NCI-H146 treated with DMSO at 0.1 percent for 48 hours (cell line): ENCODE measurements around the gene POU6F2.
"Not testable (repeated sequence)": the region's sequence is repeated elsewhere in the genome, so short reads cannot be mapped to it uniquely, and the experiment has no call there.

Source experiments
- DNase-seq: peaks from one replicate; lab custom pipeline; 2025; ENCODE audit not compliant: unreplicated experiment; lab: John Stamatoyannopoulos, UW

POU6F2 gene

DNA sequence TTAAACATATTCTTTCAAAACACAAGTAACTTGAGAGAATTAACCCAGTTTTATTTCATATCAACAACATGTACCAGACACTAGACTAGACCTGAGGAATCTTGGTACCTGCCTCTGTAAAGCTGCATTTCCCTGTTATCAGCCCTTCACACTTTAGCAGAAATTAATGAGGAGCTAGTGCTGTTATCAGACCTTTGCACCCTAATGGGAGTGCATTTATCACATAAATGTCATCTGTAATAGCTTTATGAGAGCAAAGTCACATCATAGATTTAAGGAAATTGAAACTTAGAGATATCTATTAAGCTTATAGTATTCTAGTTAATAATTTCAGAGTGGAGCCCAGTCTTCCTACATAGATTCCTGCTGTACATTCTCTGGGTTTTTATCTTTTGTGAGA is 318.1 kb downstream of the POU6F2 start:
- no peak for DNase-seq

DNA sequence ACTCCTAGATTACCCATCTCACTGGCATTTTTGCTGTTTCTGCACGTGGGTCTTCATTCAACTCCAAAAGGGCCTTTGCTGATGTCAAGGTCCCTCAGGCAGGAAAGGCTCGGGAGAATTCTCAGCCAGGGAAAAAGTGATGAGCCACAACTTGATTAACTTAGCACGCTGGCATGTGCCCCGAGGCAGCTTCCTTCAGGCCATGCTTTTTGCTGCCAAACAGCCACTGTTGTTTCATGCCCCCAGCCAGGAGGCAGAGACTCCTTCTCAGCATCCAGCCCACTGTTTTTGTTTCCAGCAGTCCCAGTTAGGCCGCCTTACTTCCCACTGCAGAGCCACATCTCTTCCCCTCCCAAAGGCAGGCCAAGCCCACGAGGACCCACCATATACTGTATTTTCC is 322.0 kb downstream of the POU6F2 start:
- no peak for DNase-seq

DNA sequence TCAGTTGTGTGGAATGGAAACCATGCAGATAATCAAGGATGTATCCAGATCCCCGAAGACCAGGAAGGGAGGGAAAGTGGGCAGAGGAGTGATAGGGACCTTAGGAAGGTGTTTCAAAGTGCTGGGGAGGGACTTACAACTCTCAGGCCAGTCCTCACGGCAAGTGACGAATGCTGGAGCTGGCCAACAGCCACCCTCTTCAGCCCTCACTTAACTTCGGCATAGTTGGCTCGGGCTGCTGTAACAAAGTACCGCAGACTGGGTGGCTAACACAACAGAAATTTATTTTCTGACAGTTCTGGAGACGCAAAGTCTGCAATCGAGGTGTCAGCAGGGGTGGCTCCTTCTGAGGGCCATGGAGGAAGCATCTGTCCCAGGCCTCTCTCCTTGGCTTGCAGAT is 322.6 kb downstream of the POU6F2 start:
- DNase-seq = no peak

DNA sequence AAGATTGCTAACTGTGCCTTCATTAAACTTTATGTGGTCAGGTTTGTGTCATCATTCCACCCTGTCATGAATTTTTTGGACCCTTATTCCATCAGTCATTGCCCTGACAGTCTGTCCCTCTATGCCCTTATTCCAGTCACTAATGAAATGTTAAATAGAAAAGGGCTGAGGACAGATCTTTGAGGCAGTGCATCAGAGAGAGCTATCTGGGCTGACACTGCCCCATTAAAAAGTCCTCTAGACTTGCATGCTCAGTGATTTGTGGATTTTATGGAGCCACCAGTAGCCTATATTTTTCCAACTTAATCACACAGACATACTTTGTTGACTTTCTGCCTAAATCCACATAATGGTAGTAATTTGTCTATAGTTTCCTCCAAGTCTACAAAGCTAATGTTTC is 323.8 kb downstream of the POU6F2 start:
- no peak for DNase-seq

DNA sequence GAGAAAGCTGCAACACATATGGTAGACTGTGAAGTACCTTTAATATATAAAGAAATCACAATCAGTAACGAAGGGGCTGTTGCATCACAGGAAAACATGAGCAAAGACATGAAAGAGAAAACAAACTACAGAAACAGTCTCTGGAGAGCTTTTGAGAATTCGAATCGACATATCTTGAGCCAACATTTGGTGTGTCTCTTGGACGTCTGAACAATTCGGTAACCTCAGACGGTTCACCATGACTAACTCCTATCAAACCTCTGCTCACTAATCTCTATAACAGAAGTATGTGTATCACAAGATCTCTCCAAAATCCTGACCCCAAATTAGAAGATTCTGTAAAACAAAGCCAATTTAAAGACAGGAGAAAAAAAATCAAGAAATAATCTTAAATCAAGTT is 326.5 kb downstream of the POU6F2 start:
- DNase-seq = no peak

DNA sequence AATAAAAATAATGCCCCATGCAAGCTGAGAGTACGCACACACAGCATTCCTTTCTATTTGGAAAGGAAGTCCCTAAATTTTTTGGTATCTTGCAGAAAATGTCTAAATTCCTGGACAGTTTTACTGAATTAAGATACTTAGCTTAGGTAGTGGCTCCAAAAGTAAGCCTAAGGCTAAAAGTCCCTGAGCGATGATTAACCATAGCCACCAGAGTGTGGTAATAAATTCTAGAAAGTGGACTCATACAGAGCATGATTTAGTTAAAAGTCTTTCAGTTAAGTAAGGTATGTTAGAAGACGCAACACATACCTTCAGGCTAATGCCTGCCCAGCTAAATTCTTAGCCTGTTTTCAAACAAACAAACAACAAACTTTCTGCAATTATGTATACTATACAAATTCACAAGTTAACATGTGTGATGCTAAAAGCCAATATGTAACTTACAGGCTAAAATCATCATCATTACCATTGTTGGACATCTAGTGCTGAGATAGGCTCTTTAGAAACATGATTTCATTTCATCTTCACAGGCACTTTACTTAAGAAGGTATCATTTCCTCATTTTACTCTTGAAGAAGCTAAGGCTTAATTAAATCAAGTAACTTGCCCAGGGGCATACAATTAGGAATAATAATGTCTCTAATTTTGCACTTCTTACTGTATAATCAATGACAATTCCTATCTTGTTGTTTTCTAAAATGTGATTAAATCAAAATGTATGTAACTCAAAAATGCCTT is 327.1 kb downstream of the POU6F2 start:
- DNase-seq = no peak

DNA sequence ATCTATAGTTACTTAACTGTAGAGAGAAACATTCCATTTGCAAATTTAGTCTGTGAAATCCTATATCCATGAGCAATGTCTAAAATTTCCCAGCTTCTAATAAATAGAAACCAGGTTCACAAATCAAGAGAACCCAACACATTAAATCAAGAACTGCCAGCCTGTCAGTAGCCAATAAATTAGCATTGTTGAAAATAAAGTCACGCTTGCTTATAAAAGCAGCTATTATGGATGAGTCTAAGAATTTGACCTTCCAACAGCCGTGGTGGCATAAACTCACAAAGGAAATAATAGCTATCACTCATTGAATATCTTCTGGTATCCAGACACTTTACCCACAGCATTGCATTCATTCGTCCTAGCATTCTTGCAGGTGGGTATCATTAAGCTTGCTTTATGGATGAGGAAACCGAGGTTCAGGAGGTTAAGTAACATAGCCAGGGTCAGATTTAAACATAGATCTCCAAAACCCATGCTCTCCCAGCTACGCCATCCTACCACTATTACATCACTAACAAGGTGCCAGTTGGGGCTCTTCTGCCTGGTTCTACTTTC is 328.4 kb downstream of the POU6F2 start:
- no peak for DNase-seq

DNA sequence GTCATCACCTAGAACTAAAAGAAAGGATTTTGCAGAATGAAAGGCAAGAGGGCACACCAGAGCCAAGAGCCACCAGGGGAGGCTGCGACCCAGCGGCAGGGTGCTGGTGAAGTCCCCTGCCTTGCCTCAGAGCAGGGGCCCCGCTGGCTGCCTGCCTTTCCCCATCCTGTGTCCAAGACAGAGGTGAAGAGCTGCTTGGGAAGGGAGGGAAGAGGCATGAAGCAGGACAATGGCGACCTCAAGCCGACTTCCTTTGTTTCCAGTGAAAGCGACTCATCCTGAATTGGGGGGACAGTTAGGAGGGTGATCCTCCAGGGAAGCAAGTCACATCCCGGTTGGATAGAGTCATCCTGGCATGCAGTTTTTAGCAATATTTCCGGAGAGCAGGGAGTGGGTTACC is 333.0 kb downstream of the POU6F2 start:
- DNase-seq = no peak

DNA sequence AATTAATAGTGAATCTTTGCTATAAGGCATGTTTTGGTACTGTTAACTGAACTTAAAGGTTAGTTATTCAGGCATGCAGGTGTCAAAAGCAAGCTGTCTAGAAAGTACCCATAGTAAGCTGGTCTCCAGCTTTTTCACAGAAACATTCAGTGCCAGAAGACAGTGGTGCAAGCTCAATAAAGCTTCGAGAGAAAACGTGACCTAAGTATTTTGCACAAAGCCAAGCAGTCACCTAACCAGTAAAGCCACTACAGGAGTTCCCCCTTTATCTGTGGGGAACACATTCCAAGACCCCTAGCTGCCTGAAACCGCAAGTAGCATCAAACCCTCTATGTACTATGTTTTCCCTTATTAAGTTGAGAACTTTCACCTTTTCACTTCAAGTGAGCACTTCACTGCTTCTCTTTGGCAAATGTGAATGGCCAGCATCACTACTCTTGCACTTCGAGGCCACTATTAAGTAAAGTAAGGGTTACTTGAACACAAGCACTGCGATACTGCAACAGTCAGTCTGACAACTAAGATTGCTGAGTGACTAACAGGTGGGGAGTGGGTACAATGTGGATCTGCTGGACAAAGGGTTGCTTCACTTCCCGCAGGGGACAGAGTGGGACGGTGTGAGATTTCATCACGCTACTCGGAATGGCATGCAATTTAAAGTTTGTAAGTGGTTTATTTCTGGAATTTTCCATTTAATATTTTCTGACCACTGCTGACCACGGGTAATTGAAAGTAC is 334.7 kb downstream of the POU6F2 start:
- DNase-seq = no peak

DNA sequence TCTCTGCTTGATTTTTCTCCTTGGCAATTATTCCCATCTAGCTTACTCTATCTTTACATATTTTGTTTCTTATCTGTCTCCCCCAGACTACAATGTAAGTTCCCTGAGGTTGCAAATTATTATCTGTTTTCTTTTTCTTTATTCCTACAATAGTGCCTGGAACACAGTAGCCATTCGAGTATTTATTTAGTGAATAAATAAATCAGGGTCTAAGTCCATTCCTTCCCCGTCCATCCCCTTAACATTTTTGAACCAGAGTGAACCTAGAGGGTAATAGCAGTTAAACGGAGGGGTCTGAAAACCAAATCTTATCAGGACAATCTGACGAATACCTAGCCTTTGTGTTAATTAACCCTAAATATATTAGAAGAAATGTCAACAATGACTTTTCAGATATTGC is 335.7 kb downstream of the POU6F2 start:
- DNase-seq = no peak

DNA sequence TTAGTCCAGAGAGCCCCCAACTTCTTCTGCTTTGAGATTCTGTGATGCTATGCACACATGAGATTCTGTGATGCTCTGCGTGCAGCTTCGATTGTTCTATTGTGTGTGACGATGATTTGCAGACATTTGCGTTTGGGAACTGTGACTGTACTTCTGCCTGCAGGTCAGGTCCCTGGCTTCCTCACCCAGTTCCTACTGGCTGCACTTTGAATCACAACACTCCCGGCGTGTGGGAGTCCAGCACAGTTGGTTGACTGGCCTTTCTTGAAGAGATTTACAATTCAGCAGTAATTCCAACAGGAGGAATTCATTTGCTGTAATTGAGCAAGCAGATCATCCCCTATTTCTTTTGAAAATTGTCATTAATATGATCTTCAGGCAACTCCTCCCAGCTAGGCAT is 336.3 kb downstream of the POU6F2 start:
- DNase-seq = no peak

DNA sequence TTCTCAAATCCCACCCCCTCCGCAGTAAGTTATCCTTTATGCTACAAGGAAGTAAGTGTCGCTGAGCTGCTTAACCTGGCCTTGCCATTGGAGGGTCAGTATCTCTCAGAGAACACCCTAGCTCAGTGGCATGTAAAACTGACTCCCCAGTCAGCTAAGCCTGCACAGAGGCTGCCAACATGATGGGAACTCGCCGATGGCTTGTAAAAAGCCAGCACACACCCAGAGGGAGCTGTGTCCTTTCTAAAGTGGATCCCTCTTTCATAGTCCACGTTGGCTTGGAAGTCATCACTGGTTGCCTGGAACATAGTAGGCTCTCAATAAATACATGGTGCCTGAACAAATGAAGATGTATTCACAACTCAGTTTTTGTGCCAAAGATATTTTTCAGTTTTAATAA is 339.4 kb downstream of the POU6F2 start:
- no peak for DNase-seq

DNA sequence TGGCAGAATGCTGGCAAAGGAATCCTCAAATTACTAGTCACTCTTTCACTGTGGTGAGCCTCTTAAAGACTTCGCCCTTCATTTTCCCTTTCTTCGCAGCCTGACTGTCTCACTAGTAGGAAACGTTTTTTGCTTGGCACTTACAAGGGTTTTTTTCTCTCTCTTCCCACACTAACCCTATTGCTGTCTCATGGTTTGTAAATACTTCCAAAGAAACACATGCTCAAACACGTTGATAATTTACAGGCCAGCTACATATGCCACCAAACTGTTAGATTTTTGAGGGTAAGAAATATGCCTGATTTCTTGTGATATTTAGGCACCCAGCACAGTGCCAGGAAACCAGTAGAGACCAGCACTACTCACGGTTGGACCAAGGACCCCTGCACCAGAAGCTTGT is 340.2 kb downstream of the POU6F2 start:
- DNase-seq = no peak

DNA sequence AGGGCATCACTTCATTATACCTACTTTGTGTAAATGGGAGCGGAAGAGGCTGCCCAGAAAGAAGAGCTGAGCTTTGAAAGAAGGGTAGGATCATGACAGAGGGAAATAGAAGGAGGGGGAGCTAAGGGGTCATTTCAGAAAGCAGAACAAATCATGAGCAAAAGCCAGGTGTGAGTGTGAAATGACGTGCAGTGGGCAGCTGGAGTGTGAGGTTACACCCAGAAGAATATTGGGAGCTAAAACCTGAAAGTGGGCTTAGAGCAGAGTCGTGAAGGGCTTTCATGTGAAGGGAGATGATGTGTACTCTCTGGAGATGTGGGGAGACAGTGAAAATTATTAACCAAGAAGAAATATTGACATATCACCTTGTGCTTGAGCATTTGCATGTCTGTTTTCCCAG is 343.5 kb downstream of the POU6F2 start:
- no peak for DNase-seq

DNA sequence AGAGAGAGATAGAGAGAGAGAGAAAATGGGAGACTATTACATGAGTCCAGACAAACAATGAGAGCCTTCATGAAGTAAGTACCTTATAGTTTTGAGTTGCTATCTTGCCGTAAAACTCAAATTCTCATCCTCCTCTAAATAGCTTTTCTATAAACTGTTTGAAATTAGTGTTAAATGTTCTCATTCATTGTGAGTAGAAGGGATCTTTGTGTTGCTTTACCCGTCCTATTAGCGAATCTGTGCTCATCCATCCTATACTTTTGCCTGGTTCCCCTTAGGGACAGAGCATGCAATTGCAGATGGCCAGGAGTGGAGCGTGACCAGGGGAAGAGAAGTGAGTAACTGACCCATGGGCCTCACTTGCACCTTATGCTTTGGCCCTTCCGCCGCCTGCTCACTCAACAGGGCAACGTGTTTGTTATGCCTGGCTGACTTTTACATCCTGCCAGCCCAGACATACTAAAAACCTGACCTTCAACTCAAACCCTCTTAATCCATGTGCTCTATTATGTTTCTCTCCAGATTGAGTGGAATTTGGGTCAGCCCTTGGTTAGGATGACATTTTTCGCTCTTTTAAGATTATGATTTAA is 344.3 kb downstream of the POU6F2 start:
- no peak for DNase-seq

DNA sequence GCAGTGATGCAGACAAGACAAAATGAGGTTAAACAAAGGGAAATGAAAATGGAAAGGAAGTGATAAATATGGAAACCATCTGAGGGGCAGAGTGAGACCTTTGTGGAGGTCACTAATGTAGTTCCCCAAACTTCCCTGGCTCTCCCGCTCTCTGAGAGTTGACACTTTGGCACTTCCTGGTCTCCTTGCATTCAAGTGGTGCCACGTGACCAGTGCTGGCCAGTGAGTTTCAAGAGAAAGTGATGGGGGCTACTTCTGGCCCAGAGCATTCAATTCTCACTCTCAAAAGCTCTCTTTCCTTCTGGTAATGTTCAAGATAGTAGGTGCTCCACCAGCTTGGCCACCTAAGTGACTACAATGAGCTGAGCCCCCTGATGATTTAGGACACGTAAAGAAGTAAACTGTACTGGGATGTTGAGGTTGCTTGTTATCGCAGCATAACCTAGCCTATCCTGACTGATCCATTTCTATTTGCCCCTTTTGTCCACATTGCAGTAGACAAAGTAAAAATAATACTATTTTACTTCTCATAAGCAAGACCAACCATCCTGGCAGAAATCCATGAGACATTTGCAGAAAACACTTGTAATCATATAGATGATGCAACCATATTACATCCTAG is 346.5 kb downstream of the POU6F2 start:
- no peak for DNase-seq

DNA sequence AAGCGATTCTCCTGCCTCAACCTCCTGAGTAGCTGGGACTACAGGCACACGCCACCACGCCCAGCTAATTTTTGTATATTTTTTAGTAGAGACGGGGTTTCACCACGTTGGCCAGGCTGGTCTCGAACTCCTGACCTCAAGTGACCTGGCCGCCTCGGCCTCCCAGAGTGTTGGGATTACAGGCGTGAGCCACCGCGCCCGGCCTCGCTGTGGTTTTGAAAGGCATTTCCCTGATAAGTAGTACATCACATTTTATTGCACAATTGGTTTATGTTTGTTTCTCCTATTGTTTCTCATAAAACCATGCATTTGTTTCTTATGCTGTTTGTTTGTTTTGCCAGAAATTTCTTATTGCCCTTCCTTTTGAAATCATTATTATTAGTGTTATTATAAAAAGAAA is 353.9 kb downstream of the POU6F2 start:
- not testable (repeated sequence) for DNase-seq

DNA sequence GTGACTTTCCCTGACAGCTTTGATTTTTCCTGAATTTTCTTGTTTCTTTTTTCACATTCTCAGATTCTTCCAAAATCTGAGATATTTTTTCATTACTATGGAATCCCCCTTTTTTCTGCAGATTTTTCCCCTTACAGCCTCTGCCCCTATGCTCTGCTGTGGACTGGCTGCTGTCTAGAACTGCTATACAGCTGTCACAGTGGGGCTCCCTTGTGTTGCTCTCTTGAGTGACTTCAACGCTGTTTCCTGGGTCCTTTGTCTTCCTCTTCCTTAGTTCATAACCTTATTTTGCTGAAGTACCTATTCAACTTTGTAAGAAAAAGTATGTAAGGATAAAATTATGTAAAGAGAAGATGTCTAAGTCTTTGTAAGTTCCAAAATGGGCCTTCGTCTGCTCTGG is 354.4 kb downstream of the POU6F2 start:
- no peak for DNase-seq

DNA sequence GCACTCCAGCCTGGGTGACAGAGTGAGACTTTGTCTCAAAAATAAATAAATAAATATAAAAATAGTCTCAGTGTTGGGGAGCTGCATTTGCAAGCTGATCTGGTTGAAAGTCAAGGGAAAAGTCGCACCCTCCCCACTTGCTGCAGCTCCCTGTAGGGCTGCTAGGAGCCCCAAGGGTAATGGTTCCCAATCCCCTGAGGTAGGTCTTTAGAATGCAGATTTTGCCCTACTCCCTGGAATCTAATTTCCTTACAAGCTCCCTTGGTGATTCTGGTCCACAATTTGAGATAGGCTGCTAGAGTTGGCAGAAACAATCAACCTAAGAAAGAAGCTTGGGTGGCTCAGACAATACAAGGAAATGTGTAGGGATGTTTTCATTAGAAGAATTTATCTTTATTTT is 356.0 kb downstream of the POU6F2 start:
- DNase-seq = no peak

DNA sequence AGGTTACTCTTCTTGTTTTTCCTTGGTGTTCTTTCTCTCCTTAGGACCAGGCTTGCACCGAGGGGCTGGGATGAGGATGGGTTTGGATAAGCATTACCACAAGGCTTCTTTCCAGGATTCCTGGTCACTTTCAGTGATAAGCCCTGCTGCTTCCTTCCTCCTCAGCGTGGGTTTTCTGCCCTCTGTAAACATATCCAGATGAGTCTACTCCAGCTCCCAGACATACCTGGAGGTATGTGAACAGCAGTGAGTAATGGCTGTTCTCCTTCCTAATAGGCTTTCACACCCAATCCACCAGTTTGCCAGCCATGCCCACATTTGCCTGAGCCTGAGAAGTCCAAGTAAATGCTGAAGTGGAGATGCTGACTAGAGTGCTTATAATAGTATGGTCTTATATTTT is 358.7 kb downstream of the POU6F2 start:
- no peak for DNase-seq

DNA sequence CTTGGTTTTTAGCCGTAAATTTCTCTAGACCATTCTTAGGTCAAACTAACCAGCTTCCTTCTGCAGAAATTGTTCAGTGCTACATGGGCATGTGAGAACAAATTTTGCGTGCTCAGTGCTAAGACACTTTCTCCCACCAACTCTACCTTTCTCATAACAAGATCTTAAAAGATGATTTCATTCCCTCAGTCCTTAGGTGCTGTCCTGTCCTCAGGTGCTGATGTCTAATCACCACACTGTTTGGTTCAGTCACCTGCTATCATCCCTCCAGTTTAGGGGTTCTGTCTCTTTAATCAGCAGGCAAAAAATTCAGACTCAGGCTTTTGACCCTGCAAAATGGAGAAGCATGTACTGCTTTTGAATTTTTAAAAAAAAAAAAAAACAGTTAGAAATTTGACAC is 361.0 kb downstream of the POU6F2 start:
- no peak for DNase-seq

DNA sequence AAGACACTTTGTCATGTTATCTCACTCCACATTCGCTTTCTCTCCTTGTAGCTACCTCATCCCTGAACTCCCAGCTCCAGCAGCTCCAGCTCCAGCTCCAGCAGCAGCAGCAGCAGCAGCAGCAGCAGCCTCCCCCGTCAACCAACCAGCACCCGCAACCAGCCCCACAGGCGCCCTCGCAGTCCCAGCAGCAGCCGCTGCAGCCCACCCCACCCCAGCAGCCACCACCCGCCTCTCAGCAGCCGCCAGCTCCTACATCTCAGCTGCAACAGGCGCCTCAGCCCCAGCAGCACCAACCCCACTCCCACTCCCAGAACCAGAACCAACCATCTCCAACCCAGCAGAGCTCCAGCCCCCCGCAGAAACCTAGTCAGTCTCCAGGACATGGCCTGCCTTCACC is 361.9 kb downstream of the POU6F2 start:
- DNase-seq = no peak
